ENCODE measurements around the gene IAH1. TPM values are rescaled to one million over a fixed set of nuclear protein-coding genes. Genes with fewer than 3 reads are reported as not detected.
"Not testable (repeated sequence)": the region's sequence is repeated elsewhere in the genome, so short reads cannot be mapped to it uniquely, and the experiment has no call there.

Gene IAH1
- total and polyA plus RNA-seq, 9 of the 15 experiments (the other 6 are each of a cell fraction or from before 2014, with no cell fraction given), result 0.04 to 19.3 (median 0.36) TPM; not detected in 3

DNA sequence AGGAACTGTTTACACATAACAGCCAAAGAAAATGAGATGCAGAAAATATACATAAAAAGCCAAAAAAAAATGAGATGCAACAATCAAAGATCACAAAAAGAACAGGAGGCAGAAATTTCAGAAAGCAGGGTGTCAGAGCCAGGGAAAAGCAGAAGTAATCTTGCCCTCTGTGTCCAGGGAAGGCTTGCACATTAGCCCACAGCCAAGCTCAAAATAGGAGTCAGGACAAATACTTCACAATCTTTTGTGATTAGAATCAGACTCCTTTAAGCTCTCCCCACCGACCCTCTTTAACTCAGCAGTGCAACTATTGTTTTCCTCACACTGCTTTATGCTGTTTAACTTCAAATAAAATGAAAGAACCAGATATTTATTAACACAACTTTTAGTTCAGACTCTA, 34.6 kb downstream of the IAH1 start:
- DNase-seq (ENCODE audit: extremely low read depth in 1 of 4, low spot score in 3 of 4) (no peak), ATAC-seq (no peak), FAIRE-seq (no peak)
- TF ChIP-seq, protein P1, sequence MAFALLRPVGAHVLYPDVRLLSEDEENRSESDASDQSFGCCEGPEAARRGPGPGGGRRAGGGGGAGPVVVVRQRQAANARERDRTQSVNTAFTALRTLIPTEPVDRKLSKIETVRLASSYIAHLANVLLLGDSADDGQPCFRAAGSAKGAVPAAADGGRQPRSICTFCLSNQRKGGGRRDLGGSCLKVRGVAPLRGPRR (CRISPR knock-in tag; IDR thresholded peaks at IDR 0.05), result no peak
- no peak for TF ChIP-seq HDAC2 (IDR thresholded peaks at IDR 0.05)
- no peak for TF ChIP-seq KAT8 (IDR thresholded peaks at IDR 0.05; ENCODE audit: low read depth)
- TF ChIP-seq MEF2D (tag; conservative IDR thresholded peaks at IDR 0.05; ENCODE audit: low read depth), result no peak
- TF ChIP-seq POLR2G (IDR thresholded peaks at IDR 0.05; ENCODE audit: low read depth, low read length), result no peak
- TF ChIP-seq PHTF2 (CRISPR knock-in tag; IDR thresholded peaks at IDR 0.05), result no peak
- TF ChIP-seq MEIS2 (IDR thresholded peaks at IDR 0.05; ENCODE audit: partially characterized antibody), result no peak
- H3K9me1 ChIP-seq (ENCODE audit: control insufficient read depth, insufficient read depth, low read length), result no peaks in the 10 kb centered on the region
- no TSS peak for BruUV-seq (replicated peaks)
- H4K20me1 ChIP-seq (replicated peaks; ENCODE audit: control insufficient read depth, insufficient read depth, low read length), result no peaks in the 10 kb centered on the region
- no peak overlapping the region for H2AFZ ChIP-seq (ENCODE audit: low read depth, low read length)
- in situ Hi-C loops (cut with MboI), result no loop called here
- ChIA-PET CTCF (ENCODE audit: low intra/inter-chr PET ratio) (no interaction called here), POLR2A (no interaction called here)
- no peak overlapping the region for H3K27ac ChIP-seq (ENCODE audit: extremely low read depth, low read depth, low read length)
- no peaks in the 10 kb centered on the region for H3K79me2 ChIP-seq (ENCODE audit: control insufficient read depth, insufficient read depth, low read length)
- no peaks in the 10 kb centered on the region for H3K27me3 ChIP-seq (ENCODE audit: control insufficient read depth in 2 of 2, insufficient read depth in 2 of 2, low read length in 2 of 2)
- intact Hi-C loops (cut with micrococcal nuclease), result no loop called here
- H3K4me2 ChIP-seq (ENCODE audit: insufficient read depth, low read length), result no peak overlapping the region
- 24% methylated on average over 1 of the region's 1 CpG for WGBS (ENCODE audit: insufficient coverage, low coverage, missing lambda C conversion rate)
- peaks cover 51% of the 10 kb centered on the region for H3K36me3 ChIP-seq (ENCODE audit: control insufficient read depth, insufficient read depth, low read length)
- H3K9ac ChIP-seq (ENCODE audit: insufficient read depth in 1 of 2, low read depth in 2 of 2, low read length in 2 of 2), result no peak overlapping the region
- no peaks in the 10 kb centered on the region for H3K9me3 ChIP-seq (replicated peaks; ENCODE audit: control insufficient read depth, insufficient read depth, low read depth, low read length)
- no peak overlapping the region for H3K4me3 ChIP-seq
- H3K4me1 ChIP-seq (replicated peaks in 1 of 2; ENCODE audit: control insufficient read depth in 2 of 2, insufficient read depth in 2 of 2, low read length in 2 of 2), result no peaks in the 10 kb centered on the region

DNA sequence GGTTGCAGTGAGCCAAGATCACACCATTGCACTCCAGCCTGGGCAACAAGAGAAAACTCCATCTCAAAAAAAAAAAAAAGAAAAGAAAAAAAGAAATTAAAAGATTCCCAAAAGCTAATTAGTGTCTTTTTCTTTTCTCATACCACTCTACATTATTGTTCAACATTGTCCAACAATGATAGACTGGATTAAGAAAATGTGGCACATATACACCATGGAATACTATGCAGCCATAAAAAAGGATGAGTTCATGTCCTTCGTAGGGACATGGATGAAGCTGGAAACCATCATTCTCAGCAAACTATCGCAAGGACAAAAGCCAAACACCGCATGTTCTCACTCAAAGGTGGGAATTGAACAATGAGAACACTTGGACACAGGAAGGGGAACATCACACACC, 39.6 kb downstream of the IAH1 start:
- H2AFZ ChIP-seq (ENCODE audit: low read depth, low read length); POLR2A ChIA-PET; DNase-seq (ENCODE audit: extremely low read depth in 1 of 4, low spot score in 3 of 4); H3K9ac ChIP-seq (ENCODE audit: insufficient read depth in 1 of 2, low read depth in 2 of 2, low read length in 2 of 2); H3K9me3 ChIP-seq (replicated peaks; ENCODE audit: control insufficient read depth, insufficient read depth, low read depth, low read length); CTCF ChIA-PET (ENCODE audit: low intra/inter-chr PET ratio); H3K27ac ChIP-seq (ENCODE audit: extremely low read depth, low read depth, low read length); H4K20me1 ChIP-seq (replicated peaks; ENCODE audit: control insufficient read depth, insufficient read depth, low read length); H3K4me2 ChIP-seq (ENCODE audit: insufficient read depth, low read length); H3K79me2 ChIP-seq (ENCODE audit: control insufficient read depth, insufficient read depth, low read length); intact Hi-C loops (cut with micrococcal nuclease); H3K4me3 ChIP-seq; H3K27me3 ChIP-seq (ENCODE audit: control insufficient read depth in 2 of 2, insufficient read depth in 2 of 2, low read length in 2 of 2); in situ Hi-C loops (cut with MboI); H3K9me1 ChIP-seq (ENCODE audit: control insufficient read depth, insufficient read depth, low read length); ATAC-seq; BruUV-seq (replicated peaks); FAIRE-seq: not testable (repeated sequence)
- TF ChIP-seq BCOR (IDR thresholded peaks at IDR 0.05), result 0 out of 2 replicates have a peak, but pooled peaks have one; percentile 49
- peak; percentile 59 for TF ChIP-seq ZNF146 (CRISPR knock-in tag; IDR thresholded peaks at IDR 0.05; ENCODE audit: unreplicated experiment)
- TF ChIP-seq KDM1A (IDR thresholded peaks at IDR 0.05), result 0 out of 4 replicates have a peak, but pooled peaks of 1 of the 2 experiments have one; percentile 19
- TF ChIP-seq RBM25 (IDR thresholded peaks at IDR 0.05; ENCODE audit: low read depth, low read length, severe bottlenecking), result peak; percentile 13
- H3K4me1 ChIP-seq (replicated peaks in 1 of 2; ENCODE audit: control insufficient read depth in 2 of 2, insufficient read depth in 2 of 2, low read length in 2 of 2), result peaks cover 0 to 14% of the 10 kb centered on the region in 2 experiments; a peak in 3 of 5 replicates
- 70% methylated on average over 2 of the region's 3 CpGs for WGBS (ENCODE audit: insufficient coverage, low coverage, missing lambda C conversion rate)
- peaks cover 51% of the 10 kb centered on the region for H3K36me3 ChIP-seq (ENCODE audit: control insufficient read depth, insufficient read depth, low read length)

All from K562 (cell line).